SKM-1 (cell line): ENCODE results near the gene VDAC1.

Source experiments
- DNase-seq: peaks from one replicate; lab custom pipeline; 2025; ENCODE audit not compliant: unreplicated experiment; lab: John Stamatoyannopoulos, UW

VDAC1 gene

GRCh38 chr5:133930061-133930812 lies 74.5 kb downstream of the VDAC1 start:
- DNase-seq, result no peak

DNA sequence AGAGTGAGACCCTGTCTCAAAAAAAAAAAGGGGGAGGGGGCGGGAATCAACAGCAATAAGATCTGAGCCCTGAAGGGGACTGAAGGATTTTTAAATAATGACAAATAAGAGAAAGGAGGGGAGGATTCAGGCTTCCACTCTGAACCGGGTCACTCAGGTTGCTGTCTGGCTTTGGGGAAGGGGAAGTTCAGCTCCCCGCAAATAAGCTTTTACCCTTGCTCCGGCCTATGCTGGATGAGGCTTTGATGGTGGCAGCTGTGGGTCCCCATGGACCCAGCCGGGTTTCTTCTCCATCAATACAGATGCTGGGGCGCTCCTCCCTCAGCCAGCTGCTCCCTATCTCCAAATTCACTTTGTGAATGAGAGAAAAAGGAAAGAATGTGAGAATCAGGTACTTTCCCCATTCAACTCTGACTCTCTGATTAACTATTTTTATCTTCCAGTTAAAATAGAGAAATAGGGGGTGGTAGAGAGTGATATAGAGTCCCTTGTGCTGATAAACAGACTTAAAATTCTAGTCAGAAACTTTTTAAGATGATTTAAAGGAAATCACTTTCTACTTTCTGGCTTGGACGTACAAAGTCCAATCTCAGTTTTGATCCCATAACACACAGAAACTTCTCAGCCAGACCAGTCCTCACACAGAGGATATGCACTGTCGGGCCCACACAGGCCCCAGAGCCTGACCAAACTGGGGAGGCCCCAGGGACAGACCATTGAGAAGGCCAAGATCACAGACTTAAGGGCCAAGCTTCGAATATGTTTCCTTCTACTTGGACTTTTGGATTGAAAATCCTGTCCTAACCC lies 76.0 kb downstream of the VDAC1 start:
- no peak for DNase-seq

DNA sequence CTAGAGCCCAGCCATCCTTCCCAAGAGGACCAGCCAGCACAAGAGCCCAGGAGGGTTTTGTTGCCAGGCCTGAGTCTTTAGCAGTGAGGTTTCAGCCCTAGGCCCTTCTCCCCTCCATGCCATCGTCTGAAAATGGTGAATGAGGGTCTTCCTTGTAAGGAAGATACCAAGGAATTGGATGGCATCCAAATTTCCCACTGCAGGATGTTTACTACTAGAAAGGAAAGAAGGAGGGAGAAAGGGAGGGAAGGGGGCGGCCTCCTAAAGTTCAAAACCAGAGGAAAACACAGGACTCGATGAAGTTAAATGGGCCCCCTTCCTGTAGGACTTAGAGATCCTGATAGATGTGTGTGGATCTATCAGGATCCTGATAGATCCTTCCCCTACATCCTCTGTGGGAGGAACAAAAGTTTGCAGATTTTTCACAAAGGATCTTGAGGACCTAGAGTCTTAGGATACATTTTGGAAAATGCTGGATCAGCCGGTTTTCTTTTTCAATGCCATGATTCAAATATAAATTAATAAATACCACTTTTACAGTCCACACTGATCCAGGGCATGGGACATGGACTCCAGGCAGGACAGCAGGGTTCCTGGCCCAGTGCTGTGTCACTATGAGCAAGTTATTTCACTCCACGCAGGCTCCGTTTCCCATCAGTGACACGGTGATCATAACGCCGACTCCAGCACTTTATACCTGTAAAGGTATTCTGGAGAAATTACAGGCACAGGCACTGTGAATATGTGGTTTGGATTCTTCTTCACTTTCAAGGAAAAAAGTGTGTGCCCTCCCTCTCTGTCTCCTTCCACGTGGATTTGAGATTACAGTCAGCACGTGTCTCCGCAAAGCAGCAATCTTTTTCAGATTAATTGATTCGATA lies 77.2 kb downstream of the VDAC1 start:
- no peak for DNase-seq

- no peak for DNase-seq
Measured at GRCh38 chr5:133926489-133927299, 78.1 kb downstream of the VDAC1 start.

DNA sequence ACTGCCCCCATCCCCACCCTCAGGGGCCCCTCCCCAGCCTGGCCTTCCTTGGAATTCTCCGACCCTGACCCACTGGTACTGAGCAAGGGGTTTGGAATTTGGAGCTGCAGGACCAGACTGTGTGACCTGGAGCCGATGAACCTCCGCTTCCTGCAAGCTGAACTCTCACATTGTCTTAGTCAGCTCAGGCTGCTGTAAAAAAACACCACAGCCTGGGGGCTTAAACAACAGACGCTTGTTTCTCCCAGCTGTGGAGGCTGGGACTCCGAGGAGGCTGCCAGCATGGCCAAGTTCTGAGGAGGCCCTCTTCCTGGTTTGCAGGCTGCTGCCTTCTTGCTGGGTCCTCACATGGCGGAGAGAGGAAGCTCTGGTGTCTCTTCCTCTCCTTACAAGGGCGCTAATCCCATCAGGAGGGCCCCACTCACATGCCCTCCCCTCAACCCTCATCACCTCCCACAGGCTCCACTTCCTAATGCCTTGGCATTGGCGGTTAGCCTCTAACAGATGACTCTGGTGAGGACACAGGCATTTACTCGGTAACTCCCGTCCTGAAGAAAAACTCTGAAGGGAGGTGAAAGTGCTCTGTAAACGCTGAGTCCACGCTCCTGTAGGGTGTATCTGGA lies 78.8 kb downstream of the VDAC1 start:
- no peak for DNase-seq

DNA sequence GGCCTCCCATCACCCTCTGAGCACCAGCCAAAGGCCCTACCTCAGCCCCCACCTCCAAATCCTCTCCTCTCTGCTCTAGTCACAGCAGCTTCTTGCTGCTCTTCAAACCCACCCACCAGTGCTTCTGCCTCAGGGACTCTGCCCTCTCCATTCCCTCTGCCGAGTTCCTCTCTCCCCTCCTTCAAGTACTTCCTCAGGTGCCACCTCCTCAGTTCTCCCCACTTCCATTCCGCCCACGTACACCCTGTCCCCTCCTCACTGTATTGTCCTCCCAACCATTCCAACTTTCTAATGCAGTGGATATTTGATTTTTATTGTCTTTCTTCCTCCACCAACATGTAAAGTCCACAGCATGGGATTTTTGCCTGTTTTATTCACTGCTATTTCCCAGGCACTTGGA lies 79.5 kb downstream of the VDAC1 start:
- DNase-seq, result no peak

DNA sequence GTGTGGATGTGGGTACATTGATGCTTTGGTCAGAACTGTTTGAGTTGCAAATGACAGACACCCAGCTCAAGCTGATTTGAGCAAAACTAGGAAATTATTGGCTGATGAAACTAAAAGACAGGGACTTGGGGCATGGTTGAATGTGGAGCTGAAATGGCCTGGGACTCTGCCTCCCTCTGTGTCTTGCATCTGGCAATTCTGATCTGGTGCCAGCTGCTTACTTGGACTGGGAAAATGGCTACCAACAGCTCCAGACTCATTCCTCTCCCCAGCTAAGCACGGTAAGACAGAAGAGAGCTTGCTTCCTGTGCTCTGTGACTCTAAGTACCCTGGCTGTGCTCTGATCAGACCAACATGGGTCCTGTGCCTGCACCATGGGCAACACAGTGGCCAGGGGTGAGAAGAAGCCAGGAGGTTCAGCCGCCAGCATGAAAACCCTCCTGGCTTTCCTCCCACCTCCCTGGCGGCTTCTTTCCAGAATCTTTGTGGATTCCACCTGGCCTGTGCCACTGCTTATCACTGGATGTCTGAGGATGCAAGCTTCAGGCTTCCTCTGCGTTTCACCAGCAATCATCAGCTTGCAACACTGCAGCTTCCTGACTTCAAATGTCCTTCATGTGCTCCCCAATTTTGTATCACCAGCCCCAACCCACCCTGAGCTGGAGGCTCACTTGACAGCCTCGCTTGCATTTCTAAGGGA lies 80.4 kb downstream of the VDAC1 start:
- no peak for DNase-seq

DNA sequence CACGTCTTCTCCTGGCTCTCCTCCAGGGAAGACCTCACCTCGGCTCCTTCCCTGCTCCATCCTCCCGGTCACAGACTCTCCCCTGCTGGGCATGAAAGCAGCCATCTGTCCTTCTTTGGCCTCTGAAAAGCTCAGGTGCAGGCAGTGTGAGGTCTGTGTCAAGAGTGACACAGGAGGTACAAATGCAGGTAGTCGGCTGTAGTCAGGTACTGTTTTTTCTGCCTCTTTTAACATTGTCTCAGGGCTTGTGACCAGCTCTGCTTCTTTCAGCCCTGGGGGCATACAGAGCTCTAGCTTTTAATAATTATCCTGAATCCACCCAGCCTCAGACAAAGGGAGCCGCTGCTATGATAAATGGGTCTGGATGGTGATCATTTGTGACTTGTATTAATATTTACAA lies 82.8 kb downstream of the VDAC1 start:
- no peak for DNase-seq
